HG02840 (cell line): Measurements from ENCODE around the gene SORCS2.

ENCODE experiments used
- ATAC-seq: cut with Tn5 transposase; IDR thresholded peaks from one replicate; pipeline ENCODE4 v1.9.1; 2021; ENCODE audit warnings: mild to moderate bottlenecking, moderate library complexity, moderate number of reproducible peaks; ENCODE audit not compliant: unreplicated experiment, low FRiP score

The SORCS2 gene

GRCh38 chr4:7510066-7510465 lies 317.7 kb downstream of the SORCS2 start:
- ATAC-seq = no peak

DNA sequence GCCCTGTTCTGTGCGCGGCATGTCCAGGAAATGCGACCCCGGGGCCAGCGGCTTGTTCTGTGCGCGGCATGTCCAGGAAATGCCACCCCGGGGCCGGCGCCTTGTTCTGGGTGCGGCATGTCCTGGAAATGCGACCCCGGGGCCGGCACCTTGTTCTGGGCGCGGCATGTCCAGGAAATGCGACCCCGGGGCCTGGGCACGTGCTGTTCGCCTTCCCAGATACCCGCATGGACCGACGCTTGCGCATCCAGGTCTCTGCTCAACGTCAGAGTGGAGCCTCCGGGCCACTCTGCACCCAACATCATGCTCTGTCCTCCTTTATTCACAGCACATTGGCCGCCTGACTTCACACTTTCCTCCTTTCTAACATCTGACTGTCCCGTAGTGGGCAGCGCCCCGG lies 318.2 kb downstream of the SORCS2 start:
- no peak for ATAC-seq

GRCh38 chr4:7511525-7511924 lies 319.2 kb downstream of the SORCS2 start:
- ATAC-seq = no peak

GRCh38 chr4:7512428-7512827 lies 320.1 kb downstream of the SORCS2 start:
- no peak for ATAC-seq

- ATAC-seq = no peak
Measured at GRCh38 chr4:7512946-7513345, 320.6 kb downstream of the SORCS2 start.

GRCh38 chr4:7513671-7514070 lies 321.3 kb downstream of the SORCS2 start:
- ATAC-seq = no peak

GRCh38 chr4:7514281-7514680 lies 321.9 kb downstream of the SORCS2 start:
- no peak for ATAC-seq

- ATAC-seq = no peak
Measured at GRCh38 chr4:7514789-7515188, 322.5 kb downstream of the SORCS2 start.

DNA sequence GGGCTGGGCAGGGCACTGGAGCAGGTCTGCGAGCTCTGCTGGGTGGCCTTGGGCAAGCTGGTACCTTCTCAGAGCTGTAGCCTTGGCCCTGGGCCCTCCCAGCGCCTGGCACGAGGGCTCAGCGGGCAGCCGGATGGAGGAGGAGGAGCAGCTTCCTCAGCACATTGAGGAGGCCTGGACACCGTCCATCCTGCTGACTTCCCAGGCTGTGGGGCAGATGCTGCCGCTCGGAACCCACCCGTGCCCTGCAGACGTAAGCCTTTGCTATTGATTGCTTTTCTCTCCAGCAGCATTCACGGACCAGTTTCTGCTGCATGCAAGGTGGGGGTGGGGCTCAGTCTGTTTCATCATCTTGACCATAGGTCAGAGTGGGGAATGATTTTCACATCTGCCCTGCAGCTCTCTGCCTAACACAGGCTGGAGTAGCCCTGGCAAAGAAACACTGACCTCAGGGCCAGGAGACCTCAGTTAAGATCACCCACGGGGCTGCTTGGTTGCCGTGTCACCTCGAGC lies 323.1 kb downstream of the SORCS2 start:
- ATAC-seq = no peak

GRCh38 chr4:7516096-7516772 lies 323.9 kb downstream of the SORCS2 start:
- no peak for ATAC-seq

DNA sequence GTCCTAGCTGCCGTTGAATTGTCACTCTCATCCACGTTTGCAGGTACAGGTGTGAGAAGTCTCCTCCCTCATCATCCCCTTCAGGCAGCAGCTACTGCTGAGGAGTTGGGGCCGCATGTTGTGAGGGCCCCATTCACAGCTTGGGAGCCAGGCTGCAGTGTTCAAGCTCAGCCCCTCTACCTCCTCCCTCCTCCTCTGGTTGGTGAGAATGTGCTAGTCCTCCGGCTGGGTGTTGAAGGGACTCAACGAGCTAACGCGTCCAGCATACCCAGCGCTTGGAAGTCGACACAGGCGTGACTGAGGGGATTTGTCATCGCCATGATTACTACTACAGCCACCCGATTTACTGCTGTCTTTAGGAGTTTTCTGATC lies 324.4 kb downstream of the SORCS2 start:
- no peak for ATAC-seq

GRCh38 chr4:7518871-7519637 lies 326.7 kb downstream of the SORCS2 start:
- no peak for ATAC-seq

GRCh38 chr4:7519638-7520376 lies 327.5 kb downstream of the SORCS2 start:
- ATAC-seq = no peak

- no peak for ATAC-seq
Measured at GRCh38 chr4:7521666-7522065, 329.3 kb downstream of the SORCS2 start.

GRCh38 chr4:7522452-7523220 lies 330.3 kb downstream of the SORCS2 start:
- no peak for ATAC-seq

DNA sequence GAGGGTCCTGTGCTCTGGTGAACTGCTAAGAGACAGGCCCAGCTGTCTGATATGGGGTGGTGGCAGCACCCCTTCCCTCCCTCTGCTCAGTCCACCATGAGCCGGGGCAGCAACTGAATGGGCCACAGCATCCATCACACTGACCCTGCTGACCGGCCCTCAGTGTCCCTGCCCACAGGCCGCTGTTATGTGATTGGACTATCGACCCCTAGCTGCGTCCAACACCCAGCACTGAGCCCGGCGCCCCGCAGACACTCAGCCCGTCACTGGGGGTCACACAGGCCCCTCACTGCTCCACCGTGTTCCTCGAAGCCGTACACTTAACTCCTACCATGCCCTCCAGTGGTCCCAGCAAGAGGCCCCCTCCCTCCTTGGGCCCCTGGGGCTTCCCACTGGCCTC lies 331.2 kb downstream of the SORCS2 start:
- no peak for ATAC-seq

- ATAC-seq = no peak
Measured at GRCh38 chr4:7524064-7524682, 331.8 kb downstream of the SORCS2 start.

DNA sequence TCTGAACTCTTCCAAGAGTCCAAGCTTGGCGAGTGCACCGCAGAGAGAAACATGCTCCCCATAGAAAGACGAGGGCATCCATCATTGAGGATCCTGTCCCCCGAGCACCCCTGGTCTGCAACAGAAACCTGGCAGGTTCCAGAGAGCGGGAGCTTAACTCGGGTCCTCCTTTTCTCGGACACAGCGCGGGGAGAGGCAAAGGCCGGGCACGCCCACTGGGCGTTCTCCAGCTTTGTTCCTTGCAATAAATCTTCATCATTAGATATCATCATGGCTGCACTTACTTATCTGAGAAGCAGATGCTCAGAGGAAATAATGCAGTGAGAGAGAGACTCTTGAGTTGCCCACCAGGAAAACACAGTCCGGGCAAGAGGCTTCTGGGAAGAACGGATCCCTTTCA lies 332.5 kb downstream of the SORCS2 start:
- ATAC-seq = no peak

GRCh38 chr4:7526491-7526890 lies 334.2 kb downstream of the SORCS2 start:
- no peak for ATAC-seq

GRCh38 chr4:7526929-7527535 lies 334.7 kb downstream of the SORCS2 start:
- ATAC-seq = no peak
